Heart left ventricle (tissue), 13 donors: ENCODE data around the gene ZFP36L1.

Experiments
- POLR2A ChIP-seq, 2 donors: fragments of 450-650 bp; IDR thresholded peaks; one replicate each; pipeline ENCODE4 v1.6.1; 2017; ENCODE audit warnings: antibody characterized with exemption in 2 of 2, mild to moderate bottlenecking in 2 of 2, moderate library complexity in 2 of 2
- TF ChIP-seq, protein P1 (sequence below), 12 donors: fragments of 200-600 bp; sonication (generic) in 4 of 12; IDR thresholded peaks; one replicate each; pipeline versions ENCODE4 v1.5.0 to v1.8.0; 2018 to 2022; ENCODE audit warnings: antibody characterized with exemption in 12 of 12, mild to moderate bottlenecking in 5 of 12
- donor health status: ischemic (EF 13 %, LVEDD 7.1; RV severe dilation, severe dysfunction).
- donor health status: DM: no; HTN: yes; CAD: no.
- donor health status: DM: no; HTN: no; CAD: no.
- donor health status: ischemic (EF 25% LVEDD 6.9; RV normal size, moderate dysfunction).
- donor health status: ischemic (EF 25% LVEDD 5.7; RV mildly dilated, moderate dysfunction).
- donor health status: ischemic (EF 35%, LVEDD 5.7; RV mildly dilated, moderate dysfunction).
- donor health status: nonischemic (EF 11% LVEDD 7.7; RV severe dilation, severe dysfunction).
- donor health status: DM: yes; HTN: yes; CAD: no.
- donor health status: PGD.
- donor health status: ischemic (EF 29% LVEDD 5.4; RV normal size, mild dysfunction).
- donor health status: nonischemic (EF 23%, LVEDD 6.1; RV moderate dilation, normal function).

DNA sequence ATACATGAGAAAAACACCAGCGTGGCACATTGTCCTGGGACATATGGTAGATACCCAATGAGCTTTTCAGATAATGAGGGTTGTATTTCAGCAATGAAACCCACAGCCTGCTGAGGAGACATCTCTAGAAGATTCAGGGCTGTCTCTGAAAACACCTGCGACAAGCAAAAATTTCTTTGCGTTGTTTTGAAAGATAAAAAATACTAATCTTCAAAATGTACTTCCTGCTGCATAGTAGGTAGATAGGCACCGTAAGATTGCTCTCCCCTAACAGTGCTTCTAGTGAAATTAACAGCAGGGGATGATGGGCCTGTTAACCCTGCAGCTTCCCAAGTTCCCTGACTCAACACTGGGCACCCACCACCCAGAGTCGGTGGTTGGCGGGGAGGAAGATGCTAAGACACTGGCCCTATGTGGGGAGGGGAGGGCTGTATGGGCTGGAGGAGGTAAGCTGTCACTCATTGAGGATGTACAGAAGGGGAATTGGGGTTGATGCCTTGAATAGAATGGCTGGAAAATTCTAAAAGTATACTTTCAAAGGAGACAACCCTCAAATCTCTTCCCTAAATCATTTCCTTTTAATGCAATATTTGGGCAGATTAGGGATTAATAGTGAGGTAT is 20.0 kb downstream of the ZFP36L1 start:
- TF ChIP-seq, protein P1, sequence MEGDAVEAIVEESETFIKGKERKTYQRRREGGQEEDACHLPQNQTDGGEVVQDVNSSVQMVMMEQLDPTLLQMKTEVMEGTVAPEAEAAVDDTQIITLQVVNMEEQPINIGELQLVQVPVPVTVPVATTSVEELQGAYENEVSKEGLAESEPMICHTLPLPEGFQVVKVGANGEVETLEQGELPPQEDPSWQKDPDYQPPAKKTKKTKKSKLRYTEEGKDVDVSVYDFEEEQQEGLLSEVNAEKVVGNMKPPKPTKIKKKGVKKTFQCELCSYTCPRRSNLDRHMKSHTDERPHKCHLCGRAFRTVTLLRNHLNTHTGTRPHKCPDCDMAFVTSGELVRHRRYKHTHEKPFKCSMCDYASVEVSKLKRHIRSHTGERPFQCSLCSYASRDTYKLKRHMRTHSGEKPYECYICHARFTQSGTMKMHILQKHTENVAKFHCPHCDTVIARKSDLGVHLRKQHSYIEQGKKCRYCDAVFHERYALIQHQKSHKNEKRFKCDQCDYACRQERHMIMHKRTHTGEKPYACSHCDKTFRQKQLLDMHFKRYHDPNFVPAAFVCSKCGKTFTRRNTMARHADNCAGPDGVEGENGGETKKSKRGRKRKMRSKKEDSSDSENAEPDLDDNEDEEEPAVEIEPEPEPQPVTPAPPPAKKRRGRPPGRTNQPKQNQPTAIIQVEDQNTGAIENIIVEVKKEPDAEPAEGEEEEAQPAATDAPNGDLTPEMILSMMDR (IDR thresholded peaks at IDR 0.05): no peak
- no peak for TF ChIP-seq POLR2A (IDR thresholded peaks at IDR 0.05)
